ENCODE data around the gene CAP2.
A peak's percentile ranks its signal among the peaks of the same experiment; 100 is the strongest.
"Not testable (repeated sequence)": the region's sequence is repeated elsewhere in the genome, so short reads cannot be mapped to it uniquely, and the experiment has no call there.

The CAP2 gene

DNA sequence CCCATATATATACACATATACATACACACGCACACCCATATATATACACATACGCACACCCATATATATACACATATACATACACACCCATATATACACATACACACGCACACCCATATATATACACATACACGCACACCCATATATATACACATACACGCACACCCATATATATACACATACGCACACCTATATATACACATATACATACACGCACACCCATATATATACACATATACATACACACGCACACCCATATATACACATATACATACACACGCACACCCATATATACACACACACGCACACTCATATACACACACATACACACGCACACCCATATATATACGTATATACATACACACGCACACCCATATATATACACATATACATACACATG lies 193.2 kb downstream of the CAP2 start:
- not testable (repeated sequence) for DNase-seq

DNA sequence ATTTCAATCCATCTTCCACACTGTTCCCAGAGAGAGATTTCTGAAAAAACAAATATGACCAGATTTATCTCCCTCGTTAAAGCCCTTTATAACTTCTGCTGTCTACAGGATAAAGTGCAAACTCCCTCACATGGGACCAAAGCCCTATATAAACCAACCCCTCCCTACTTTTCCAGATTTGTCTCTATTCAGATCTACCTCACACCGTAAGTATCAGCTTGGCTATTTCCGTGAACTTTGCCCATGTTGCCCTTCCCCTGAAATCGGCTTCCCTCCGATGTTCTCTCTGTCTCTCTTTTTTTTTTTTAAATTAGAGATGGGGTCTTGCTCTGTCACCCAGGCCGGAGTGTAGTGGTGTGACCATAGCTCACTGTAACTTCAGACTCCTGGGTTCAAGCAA lies 194.6 kb downstream of the CAP2 start:
- no peak for DNase-seq

DNA sequence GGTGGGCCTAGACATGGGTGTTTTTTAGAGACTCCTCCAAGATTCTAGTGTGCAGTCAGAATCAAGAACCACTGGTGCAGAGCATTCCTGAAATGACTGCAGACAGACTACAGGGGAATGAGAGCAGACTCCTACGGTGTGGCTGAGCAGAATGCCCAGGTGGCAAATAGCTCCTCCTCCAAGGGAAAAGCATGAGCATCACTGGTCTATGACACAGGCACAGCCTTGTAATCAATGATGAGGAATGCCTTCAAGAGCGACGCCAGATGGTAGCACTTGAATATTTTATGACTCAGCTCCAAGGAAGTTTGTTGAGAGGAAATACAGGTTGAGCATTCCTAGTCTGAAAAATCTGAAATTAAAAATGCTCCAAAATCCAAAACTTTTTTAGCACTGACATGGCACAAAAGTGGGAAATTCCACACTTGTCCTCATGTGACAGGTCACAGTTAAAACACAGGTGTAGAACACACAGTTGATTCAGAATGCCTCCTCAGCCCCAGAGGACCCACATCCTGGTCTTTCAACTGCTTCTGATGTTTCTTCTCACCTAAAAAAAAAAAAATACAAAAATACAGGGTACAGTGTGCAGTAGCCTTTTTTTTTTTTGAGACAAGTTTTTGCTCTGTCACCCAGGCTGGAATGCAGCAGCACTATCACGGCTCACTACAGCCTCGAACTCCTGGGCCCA lies 196.2 kb downstream of the CAP2 start:
- DNase-seq: peak in 1 of 2 donors; percentile 33

DNA sequence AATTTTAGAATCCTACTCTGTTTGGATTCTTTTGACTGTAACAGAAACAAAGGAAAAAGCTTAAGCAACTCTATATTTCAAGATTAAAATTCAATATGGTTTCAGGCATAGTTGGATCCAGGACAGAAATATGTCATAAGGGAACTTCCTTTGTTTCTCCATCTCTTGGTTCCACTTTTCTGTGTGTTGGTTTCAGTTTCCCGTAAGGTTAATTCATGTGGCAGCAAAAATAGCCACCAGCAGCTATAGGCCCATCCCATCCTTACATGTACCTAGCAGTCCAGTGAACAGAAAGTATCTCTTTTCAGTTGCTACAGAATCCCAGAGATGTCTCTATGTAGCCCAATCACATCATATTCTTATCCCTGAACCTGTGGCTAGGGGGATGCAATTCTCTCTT lies 197.9 kb downstream of the CAP2 start:
- no peak for DNase-seq

DNA sequence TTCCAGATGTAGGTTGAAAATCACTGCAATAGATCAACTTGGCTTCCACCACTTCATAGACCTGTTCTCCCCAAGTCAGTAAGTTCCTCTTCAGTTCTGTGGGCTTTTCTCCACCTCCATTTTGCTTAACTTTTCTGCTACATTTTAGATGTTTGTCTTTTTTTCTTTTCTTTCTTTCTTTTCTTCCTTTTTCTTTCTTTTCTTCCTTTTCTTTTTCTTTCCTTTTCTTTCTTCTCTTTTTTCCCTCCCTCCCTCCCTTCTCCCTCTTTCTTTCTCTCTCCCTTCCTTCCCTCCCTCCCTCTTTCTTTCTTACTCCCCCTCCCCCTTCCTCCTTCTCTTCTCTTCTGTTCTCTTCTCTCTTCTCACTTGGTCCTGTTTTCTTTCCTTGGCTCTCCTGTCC lies 199.9 kb downstream of the CAP2 start:
- DNase-seq: no peak

DNA sequence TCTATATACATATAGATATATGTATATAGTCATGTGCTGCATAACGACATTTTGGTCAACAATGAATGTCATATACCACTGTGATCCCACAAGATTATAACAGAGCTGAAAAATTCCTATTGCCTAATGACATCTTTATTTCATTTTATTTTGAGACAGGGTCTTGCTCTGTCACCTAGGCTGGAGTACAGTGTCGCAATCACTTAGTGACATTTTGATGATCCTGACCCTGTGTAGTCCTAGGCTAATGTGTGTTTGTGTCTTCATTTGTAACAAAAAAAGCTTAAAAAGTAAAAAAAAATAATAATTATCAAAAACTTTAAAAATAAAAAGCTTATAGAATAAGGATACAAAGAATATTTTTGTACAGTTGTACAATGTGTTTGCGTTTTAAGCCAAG lies 202.7 kb downstream of the CAP2 start:
- no peak for DNase-seq

DNA sequence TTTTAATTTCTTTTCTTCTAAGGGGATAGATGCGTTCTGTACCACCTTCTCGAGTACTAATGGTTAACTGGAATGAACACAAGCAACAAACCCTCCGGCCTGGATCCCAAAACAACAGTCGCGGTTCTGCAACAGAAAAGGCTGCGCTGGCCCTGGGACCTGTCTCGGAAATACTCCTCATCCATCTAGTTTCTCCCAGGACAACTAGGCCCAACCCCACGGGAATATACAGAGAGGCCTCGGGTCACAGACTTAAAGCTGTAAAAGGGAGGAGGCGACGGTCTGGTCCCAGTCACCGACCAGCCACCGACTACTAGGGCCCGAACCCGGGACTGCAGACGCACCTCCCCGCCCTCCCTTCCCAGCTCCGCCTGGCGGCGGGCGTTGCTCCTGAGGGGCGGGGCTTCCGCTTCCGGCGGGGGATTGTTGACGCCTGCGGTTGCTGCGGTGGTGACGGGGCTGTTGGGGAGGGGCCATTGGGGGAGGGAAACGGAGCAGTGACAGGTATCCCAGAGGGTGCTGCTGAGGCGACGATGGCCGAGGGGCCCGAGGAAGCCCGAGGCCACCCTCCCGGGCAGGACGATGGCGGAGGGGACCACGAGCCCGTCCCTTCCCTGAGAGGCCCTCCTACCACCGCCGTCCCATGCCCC lies 206.6 kb downstream of the CAP2 start, which contains the start of gene FAM8A1:
TSS of gene FAM8A1 (plus strand) at position 426 of the 650 bp plus-strand sequence. CDS start at position 534, 108 bp downstream.
- DNase-seq: peak; percentile 91 to 95

DNA sequence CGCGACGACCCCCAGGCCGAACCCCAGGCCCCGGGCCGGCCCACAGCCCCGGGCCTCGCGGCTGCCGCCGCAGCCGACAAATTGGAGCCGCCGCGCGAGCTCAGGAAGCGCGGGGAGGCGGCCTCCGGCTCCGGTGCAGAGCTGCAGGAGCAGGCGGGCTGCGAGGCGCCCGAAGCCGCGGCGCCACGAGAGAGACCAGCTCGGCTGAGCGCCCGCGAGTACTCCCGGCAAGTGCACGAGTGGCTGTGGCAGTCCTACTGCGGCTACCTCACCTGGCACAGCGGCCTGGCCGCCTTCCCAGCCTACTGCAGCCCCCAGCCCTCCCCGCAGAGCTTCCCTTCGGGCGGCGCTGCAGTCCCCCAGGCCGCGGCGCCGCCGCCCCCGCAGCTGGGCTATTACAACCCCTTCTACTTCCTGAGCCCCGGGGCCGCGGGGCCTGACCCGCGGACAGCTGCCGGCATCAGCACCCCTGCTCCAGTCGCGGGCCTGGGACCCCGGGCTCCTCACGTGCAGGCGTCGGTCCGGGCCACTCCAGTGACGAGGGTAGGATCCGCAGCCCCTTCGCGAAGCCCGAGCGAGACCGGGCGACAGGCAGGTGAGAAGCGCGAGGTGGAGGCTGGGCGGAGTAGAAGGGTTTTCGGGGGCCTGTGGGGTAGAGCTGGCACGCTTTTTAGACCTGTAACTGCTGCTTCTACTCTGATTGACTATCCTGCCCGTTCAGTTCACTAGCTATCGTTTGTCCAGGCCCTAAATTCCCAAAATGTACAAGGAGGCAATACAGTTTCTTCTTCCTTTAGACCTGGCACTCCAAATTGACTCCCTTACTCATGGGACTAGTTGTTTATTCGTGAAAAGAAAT lies 207.4 kb downstream of the CAP2 start:
- DNase-seq: peak in 1 of 2 donors; percentile 67

DNA sequence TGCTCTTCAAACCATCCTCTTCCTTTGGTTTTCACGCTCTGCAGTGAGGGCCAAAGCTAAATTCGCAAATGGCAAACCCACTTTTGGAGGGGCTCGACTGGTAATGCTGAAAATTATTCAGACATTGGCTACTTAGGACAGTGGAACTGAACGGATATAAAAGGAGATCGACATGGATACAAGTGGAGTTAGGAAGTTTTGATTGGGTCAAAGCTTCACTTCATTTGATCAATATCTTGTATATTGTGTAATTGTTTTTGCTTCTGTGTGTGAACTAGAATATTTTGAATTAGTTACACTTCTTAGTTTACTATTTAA lies 207.9 kb downstream of the CAP2 start:
- DNase-seq: no peak

DNA sequence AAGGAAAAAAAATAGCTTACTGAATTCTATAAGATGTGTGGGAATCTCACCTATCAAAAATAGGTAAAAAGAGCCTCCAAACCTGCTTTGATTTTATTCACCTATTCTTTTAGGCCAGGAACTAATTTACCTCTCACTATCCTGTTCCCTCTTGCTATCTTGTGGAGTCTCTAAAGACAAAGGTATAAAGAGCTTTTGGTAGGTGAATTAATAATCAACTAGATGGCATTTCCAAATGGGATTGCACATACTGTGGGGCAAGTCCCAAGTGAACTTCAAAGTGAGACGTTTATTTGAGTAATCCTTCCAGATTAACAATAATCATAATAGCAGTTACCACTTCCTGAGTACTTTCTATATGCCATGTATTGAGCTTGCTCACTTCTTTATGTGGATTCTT lies 209.5 kb downstream of the CAP2 start:
- DNase-seq: no peak

DNA sequence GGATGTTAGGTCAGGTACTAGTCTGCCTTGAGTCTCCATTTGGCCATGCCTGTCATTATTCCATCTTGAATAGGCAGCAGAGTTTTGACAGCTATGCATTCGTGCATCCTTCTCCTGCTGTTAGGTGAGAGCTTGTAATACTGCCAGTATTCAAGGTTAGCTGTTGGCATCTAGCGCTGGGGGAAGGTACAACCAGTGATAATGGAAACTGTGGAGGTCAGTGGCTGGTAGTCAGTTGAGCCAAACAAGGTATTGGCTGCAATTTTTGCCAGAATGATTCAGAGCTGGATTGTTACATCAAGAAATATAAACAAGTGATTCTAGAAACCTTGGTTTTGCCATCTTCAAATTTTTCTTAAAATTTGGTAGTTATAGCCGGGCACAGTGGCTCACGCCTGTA lies 213.2 kb downstream of the CAP2 start:
- DNase-seq: no peak

Measured in hippocampal formation (tissue), 2 donors.